ENCODE data around the gene ABCA2. TPM values are rescaled to one million over a fixed set of nuclear protein-coding genes. Genes with fewer than 3 reads are reported as not detected.
A peak's percentile ranks its signal among the peaks of the same experiment; 100 is the strongest.

The ABCA2 gene
- total RNA-seq, 1 donor from 2014 or later, result 102 TPM

GRCh38 chr9:136969774-136970173 is 58.3 kb downstream of the ABCA2 start:
- Histone ChIP-seq H3K27ac (no peak overlapping the region), H3K9me3 (no peaks in the 10 kb centered on the region), H3K4me1 (no peaks in the 10 kb centered on the region), H3K27me3 (no peaks in the 10 kb centered on the region), H3K4me3 (no peak overlapping the region), H3K36me3 (no peaks in the 10 kb centered on the region)
- no peak for DNase-seq (ENCODE audit: low spot score in 2 of 2)
- intact Hi-C loops (cut with DNase I), result no loop called here
- TF ChIP-seq, protein P1, sequence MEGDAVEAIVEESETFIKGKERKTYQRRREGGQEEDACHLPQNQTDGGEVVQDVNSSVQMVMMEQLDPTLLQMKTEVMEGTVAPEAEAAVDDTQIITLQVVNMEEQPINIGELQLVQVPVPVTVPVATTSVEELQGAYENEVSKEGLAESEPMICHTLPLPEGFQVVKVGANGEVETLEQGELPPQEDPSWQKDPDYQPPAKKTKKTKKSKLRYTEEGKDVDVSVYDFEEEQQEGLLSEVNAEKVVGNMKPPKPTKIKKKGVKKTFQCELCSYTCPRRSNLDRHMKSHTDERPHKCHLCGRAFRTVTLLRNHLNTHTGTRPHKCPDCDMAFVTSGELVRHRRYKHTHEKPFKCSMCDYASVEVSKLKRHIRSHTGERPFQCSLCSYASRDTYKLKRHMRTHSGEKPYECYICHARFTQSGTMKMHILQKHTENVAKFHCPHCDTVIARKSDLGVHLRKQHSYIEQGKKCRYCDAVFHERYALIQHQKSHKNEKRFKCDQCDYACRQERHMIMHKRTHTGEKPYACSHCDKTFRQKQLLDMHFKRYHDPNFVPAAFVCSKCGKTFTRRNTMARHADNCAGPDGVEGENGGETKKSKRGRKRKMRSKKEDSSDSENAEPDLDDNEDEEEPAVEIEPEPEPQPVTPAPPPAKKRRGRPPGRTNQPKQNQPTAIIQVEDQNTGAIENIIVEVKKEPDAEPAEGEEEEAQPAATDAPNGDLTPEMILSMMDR (IDR thresholded peaks at IDR 0.05), result no peak

GRCh38 chr9:136969150-136969549 is 58.9 kb downstream of the ABCA2 start:
- no peaks in the 10 kb centered on the region for H3K27me3 ChIP-seq
- H3K4me3 ChIP-seq, result no peak overlapping the region
- no peaks in the 10 kb centered on the region for H3K4me1 ChIP-seq
- DNase-seq (ENCODE audit: low spot score in 2 of 2), result no peak
- H3K9me3 ChIP-seq, result no peaks in the 10 kb centered on the region
- intact Hi-C loops (cut with DNase I), result no loop called here
- TF ChIP-seq, protein P1 (IDR thresholded peaks at IDR 0.05), result no peak
- no peaks in the 10 kb centered on the region for H3K36me3 ChIP-seq
- no peak overlapping the region for H3K27ac ChIP-seq

- TF ChIP-seq, protein P1 (IDR thresholded peaks at IDR 0.05), result no peak
- H3K4me3 ChIP-seq, result no peak overlapping the region
- H3K27me3 ChIP-seq, result no peaks in the 10 kb centered on the region
- DNase-seq (ENCODE audit: low spot score in 2 of 2), result no peak
- H3K9me3 ChIP-seq, result no peaks in the 10 kb centered on the region
- no peaks in the 10 kb centered on the region for H3K36me3 ChIP-seq
- intact Hi-C loops (cut with DNase I), result no loop called here
- H3K27ac ChIP-seq, result no peak overlapping the region
- H3K4me1 ChIP-seq, result no peaks in the 10 kb centered on the region
These were observed 59.5 kb downstream of the ABCA2 start for GRCh38 chr9:136968333-136969127.

DNA sequence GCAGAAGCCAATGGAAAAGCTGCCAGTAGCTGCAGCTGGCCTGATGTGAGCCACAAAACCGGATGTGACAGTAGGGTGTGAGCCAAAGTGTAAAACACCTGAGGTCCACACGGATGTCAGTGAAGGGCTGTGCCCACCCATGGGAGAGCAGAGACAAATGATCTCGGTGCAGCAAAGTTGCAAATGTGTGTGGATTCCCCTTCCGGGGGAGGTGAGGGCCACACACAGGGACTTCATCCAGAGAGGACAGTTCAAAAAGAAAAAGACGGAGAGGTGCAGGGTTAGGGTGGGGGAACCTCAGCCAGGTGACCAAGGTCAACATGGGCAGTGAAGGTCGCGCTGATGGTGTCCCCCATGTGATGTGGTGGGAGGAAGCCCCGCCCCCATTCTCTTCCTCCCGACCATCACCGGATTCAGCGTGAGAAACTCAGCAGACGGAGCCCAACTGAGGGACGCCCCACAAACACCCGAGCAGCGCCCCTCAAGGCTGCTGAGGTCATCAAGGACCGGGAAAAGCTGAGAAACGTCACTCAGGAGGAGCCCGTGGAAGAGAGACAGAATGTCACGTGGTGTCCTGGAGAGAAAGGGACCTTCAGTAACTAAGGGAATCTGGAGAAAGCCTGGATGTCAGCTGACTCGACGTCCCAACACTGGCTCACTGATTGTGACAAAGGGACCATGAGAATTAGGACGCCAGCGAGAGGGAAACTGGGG is 62.1 kb downstream of the ABCA2 start:
- Histone ChIP-seq H3K4me3 (peak overlapping the region in 1 of 2 donors; percentile 10), H3K4me1 (peaks cover 4 to 14% of the 10 kb centered on the region in 2 donors), H3K9me3 (no peaks in the 10 kb centered on the region), H3K27ac (no peak overlapping the region), H3K27me3 (no peaks in the 10 kb centered on the region), H3K36me3 (no peaks in the 10 kb centered on the region)
- DNase-seq (ENCODE audit: low spot score in 2 of 2), result no peak
- TF ChIP-seq, protein P1 (IDR thresholded peaks at IDR 0.05), result no peak
- intact Hi-C loops (cut with DNase I), result no loop called here

DNA sequence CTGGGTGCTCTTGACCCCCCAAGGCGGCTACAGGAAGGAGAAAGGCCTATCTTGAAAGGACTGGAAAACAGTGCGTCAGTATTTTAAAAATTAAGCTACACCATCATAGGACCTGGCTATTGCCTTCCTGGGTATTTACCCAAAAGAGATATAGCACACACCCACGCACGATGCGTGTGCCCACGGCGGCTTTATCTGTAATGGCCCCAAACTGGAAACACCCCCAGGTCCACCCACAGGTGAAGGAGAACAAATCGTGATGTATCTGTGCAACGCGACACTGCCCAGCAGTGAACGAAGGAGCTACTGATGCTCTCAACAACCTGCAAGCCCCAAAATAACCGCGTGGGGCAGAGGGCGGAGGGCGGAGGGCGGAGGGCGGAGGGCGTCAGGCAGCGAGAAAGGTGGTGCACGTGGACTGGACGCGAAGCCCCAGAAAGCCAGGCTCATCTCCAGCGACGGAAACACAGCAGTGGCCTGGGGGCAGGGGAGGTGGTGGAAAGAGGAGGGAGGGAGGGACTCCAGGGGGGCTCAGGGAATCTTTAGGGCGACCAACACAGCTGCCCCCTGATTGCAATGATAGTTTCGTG is 63.1 kb downstream of the ABCA2 start:
- H3K36me3 ChIP-seq, result no peaks in the 10 kb centered on the region
- H3K4me1 ChIP-seq, result peaks cover 5 to 14% of the 10 kb centered on the region in 2 donors
- no peak for DNase-seq (ENCODE audit: low spot score in 2 of 2)
- no peak overlapping the region for H3K4me3 ChIP-seq
- TF ChIP-seq, protein P1 (IDR thresholded peaks at IDR 0.05), result no peak
- no peak overlapping the region for H3K27ac ChIP-seq
- intact Hi-C loops (cut with DNase I), result no loop called here
- no peaks in the 10 kb centered on the region for H3K9me3 ChIP-seq
- H3K27me3 ChIP-seq, result no peaks in the 10 kb centered on the region

Data from ascending aorta (tissue), 2 donors.